ENCODE data around the gene TAL2. TPM values are rescaled to one million over a fixed set of nuclear protein-coding genes. Genes with fewer than 3 reads are reported as not detected.
A peak's percentile ranks its signal among the peaks of the same experiment; 100 is the strongest.

Gene TAL2
- total RNA-seq, 1 donor from 2014 or later: 0.38 TPM

- H3K4me3 Mint-ChIP-seq: no peak overlapping the region
- peaks cover 21% of the 10 kb centered on the region for H3K27me3 Mint-ChIP-seq
- H3K36me3 Mint-ChIP-seq (ENCODE audit: low read depth): peaks cover 4% of the 10 kb centered on the region
- CTCF ChIA-PET: no interaction called here
- no peak overlapping the region for H3K27ac Mint-ChIP-seq
- intact Hi-C loops (cut with micrococcal nuclease): loop anchor here (5.0 to 10.0 kb wide), 3 partner anchors 763 to 1592 kb away; partner anchors contain the start of genes ABCA1 and RAD23B
- H3K9me3 Mint-ChIP-seq: no peaks in the 10 kb centered on the region
- no peak for TF ChIP-seq CTCF (IDR thresholded peaks at IDR 0.05)
- DNase-seq: no peak
- POLR2A ChIA-PET: no interaction called here
- peaks cover 15% of the 10 kb centered on the region for H3K4me1 Mint-ChIP-seq
- ATAC-seq (ENCODE audit: low read depth): no peak
Observed at GRCh38 chr9:105690742-105691141, 28.5 kb downstream of the TAL2 start.

- Mint-ChIP-seq H3K27ac (peak overlapping the region; percentile 54), H3K36me3 (ENCODE audit: low read depth) (peaks cover 4% of the 10 kb centered on the region), H3K4me3 (peak overlapping the region; percentile 89), H3K27me3 (peaks cover 21% of the 10 kb centered on the region), H3K9me3 (no peaks in the 10 kb centered on the region), H3K4me1 (peaks cover 20% of the 10 kb centered on the region)
- ChIA-PET POLR2A (interaction anchor here (0.7 to 1.9 kb wide), 10 partner anchors 14 to 245 kb away, joined by 3 to 7 read pairs (median 4); partner anchors contain the start of gene TAL2), CTCF (interaction anchor here (1.3 to 2.1 kb wide), 4 partner anchors 25 to 85 kb away, joined by 3 to 8 read pairs (median 4); no protein-coding TSS in a partner anchor)
- peak; percentile 8 for ATAC-seq (ENCODE audit: low read depth)
- TF ChIP-seq CTCF (IDR thresholded peaks at IDR 0.05): no peak
- no peak for DNase-seq
- intact Hi-C loops (cut with micrococcal nuclease): loop anchor here (1.0 to 10.0 kb wide), 14 partner anchors 15 to 1589 kb away; partner anchors contain the start of genes ABCA1, FKTN, NIPSNAP3A and NIPSNAP3B
Observed at GRCh38 chr9:105693435-105694189, 31.4 kb downstream of the TAL2 start.

GRCh38 chr9:105694190-105694847 is 32.1 kb downstream of the TAL2 start, which contains the start of gene TMEM38B:
Gene TMEM38B, plus strand, starts transcription at chr9:105694541. Its CDS starts 120 bp downstream, at chr9:105694661.
- no peak for TF ChIP-seq CTCF (IDR thresholded peaks at IDR 0.05)
- Mint-ChIP-seq H3K9me3 (no peaks in the 10 kb centered on the region), H3K36me3 (ENCODE audit: low read depth) (peaks cover 4% of the 10 kb centered on the region), H3K4me3 (peak within 1 kb of the TSS; percentile 89), H3K27me3 (peaks cover 19% of the 10 kb centered on the region), H3K4me1 (peaks cover 23% of the 10 kb centered on the region), H3K27ac (peak within 1 kb of the TSS; percentile 84)
- DNase-seq (peak; percentile 85), ATAC-seq (ENCODE audit: low read depth) (peak; percentile 80)
- ChIA-PET POLR2A (interaction anchor here (0.7 to 1.9 kb wide), 9 partner anchors 13 to 194 kb away, joined by 3 to 7 read pairs (median 4); partner anchors contain the start of gene TAL2), CTCF (interaction anchor here (1.3 to 2.1 kb wide), 4 partner anchors 24 to 85 kb away, joined by 3 to 8 read pairs (median 4); no protein-coding TSS in a partner anchor)
- intact Hi-C loops (cut with micrococcal nuclease): loop anchor here (1.0 to 10.0 kb wide), 13 partner anchors 14 to 1588 kb away; partner anchors contain the start of genes ABCA1, FKTN, NIPSNAP3A and NIPSNAP3B

GRCh38 chr9:105694848-105695581 is 32.8 kb downstream of the TAL2 start:
- ChIA-PET CTCF (interaction anchor here (2.1 kb wide), 1 partner anchor 23 kb away, joined by 8 read pairs; no protein-coding TSS in a partner anchor), POLR2A (interaction anchor here (1.1 to 1.9 kb wide), 3 partner anchors 18 to 195 kb away, joined by 3 to 7 read pairs (median 4); no protein-coding TSS in a partner anchor)
- peak; percentile 61 for DNase-seq

More at GRCh38 chr9:105694848-105695581, 32.8 kb downstream of the TAL2 start:
- ATAC-seq (ENCODE audit: low read depth): peak; percentile 70
- peak overlapping the region; percentile 89 for H3K4me3 Mint-ChIP-seq
- H3K36me3 Mint-ChIP-seq (ENCODE audit: low read depth): peaks cover 4% of the 10 kb centered on the region
- peak overlapping the region; percentile 84 for H3K27ac Mint-ChIP-seq
- peaks cover 27% of the 10 kb centered on the region for H3K4me1 Mint-ChIP-seq
- intact Hi-C loops (cut with micrococcal nuclease): loop anchor here (1.0 to 10.0 kb wide), 14 partner anchors 13 to 1601 kb away; partner anchors contain the start of genes ABCA1, FKTN, NIPSNAP3A and NIPSNAP3B
- H3K27me3 Mint-ChIP-seq: peaks cover 14% of the 10 kb centered on the region
- TF ChIP-seq CTCF (IDR thresholded peaks at IDR 0.05): no peak
- H3K9me3 Mint-ChIP-seq: no peaks in the 10 kb centered on the region
